Prostate gland (tissue), 2 donors: Measurements from ENCODE around the gene DOCK2.

Experiments used
- POLR2A ChIP-seq: fragments of 450-650 bp; IDR thresholded peaks from one replicate; pipeline ENCODE4 v1.6.1; 2016; ENCODE audit warnings: antibody characterized with exemption, mild to moderate bottlenecking
- POLR2AphosphoS5 ChIP-seq: sonication (generic); formaldehyde crosslinking; IDR thresholded peaks from one replicate; pipeline ENCODE4 v1.6.1; 2017; ENCODE audit warnings: antibody characterized with exemption
- TF ChIP-seq, protein P1 (sequence below), 4 experiments: fragments of 200-600 bp in 2 of 4; fragments of 450-650 bp in 2 of 4; sonication (generic) in 2 of 4; IDR thresholded peaks; 1 replicate in 3 of 4; 2 replicates in 1 of 4; pipeline ENCODE4 v1.5.1; 2016 to 2019; ENCODE audit warnings: antibody characterized with exemption in 4 of 4, mild to moderate bottlenecking in 2 of 4, moderate library complexity in 2 of 4

DNA sequence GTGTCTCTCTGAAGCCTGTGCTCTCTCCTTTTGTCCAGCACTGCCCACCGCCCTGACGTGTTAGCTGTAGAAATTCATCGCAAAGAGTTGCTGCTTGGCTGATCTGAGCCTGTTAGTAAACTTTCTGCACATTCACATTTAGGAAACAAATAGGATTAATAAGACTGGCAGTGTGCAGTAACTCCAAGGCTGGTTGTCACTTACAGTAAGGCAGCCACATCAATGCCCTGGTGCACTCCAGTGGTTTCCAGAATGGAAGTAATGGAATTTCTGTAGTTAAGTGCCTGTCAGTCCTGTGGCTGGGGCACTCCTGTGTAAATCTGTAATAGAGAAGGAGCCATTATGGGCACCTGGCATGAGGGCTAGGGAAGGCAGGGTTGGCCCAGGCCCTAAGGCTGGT, 70.6 kb downstream of the DOCK2 start:
- TF ChIP-seq POLR2A (no peak), POLR2AphosphoS5 (no peak)
- TF ChIP-seq, protein P1, sequence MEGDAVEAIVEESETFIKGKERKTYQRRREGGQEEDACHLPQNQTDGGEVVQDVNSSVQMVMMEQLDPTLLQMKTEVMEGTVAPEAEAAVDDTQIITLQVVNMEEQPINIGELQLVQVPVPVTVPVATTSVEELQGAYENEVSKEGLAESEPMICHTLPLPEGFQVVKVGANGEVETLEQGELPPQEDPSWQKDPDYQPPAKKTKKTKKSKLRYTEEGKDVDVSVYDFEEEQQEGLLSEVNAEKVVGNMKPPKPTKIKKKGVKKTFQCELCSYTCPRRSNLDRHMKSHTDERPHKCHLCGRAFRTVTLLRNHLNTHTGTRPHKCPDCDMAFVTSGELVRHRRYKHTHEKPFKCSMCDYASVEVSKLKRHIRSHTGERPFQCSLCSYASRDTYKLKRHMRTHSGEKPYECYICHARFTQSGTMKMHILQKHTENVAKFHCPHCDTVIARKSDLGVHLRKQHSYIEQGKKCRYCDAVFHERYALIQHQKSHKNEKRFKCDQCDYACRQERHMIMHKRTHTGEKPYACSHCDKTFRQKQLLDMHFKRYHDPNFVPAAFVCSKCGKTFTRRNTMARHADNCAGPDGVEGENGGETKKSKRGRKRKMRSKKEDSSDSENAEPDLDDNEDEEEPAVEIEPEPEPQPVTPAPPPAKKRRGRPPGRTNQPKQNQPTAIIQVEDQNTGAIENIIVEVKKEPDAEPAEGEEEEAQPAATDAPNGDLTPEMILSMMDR (IDR thresholded peaks at IDR 0.05) = no peak
